HG02973 (cell line): ENCODE data around the gene GALNT4.

Experiments
- ATAC-seq: cut with Tn5 transposase; IDR thresholded peaks from one replicate; pipeline ENCODE4 v1.9.1; 2021; ENCODE audit warnings: moderate library complexity; ENCODE audit not compliant: unreplicated experiment

Gene GALNT4

DNA sequence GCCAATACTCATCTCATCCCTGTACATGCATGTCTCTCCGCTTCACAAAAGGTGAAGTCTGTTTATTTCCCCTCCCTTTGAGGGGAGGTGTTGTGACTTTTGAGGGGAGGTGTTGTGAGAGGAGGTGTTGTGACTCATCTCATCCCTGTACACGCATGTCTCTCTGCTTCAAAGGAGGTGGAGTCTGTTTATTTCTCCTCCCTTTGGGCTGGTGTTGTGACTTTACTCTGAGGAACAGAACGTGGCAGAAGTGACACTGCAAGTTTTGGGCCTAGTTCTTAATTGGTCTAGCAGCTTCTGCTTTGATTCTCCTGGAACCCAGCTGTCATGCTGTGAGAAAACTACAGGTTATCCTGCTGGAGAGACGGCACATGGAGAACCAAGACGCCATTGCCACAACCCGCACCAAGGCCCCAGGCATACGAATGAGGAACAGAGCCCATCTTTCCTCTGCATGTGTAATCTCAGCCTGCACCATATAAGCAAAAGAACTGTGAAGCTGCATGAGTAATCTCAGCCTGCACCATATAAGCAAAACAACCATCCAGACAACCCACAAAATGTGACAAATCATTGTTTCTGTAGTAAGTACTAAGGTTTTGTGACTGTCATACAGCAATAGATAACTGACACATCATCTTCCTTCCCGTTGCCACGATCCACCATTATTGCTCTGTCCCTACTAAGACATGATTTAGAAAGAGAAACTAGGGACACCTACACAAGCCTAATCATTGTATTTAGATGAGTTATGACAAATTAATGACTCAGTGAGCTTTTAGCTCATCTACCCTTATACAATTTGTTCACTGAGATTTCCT is 30.0 kb downstream of the GALNT4 start:
- peak; percentile 50 for ATAC-seq

DNA sequence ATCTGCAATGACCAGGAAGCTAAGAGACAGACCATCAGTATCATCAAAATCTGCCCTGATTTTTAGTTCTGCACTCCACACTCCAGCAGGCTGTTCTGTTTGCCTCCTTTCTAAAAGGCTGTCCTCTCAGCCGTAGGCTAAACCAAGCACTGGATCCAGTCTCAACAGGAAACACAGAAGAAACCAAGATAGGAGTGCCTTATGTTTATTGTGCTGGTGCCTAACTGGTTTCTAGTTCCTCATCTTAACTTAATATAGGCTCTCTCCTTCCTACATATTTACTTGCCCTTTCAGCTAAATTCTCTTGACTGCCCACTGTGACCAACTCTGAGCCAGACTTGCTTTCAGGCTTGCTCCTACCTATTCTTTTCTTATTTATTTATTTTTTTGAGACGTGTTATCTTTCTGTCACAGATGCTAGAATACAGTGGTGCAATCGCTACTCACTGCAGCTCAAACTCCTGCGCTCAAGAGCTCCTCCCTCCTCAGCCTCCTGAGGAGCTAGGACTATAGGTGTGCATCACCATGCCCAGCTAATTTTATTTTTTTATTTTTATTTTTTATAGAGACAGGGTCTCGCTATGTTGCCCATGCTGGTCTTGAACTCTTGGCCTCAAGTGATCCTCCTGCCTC is 30.8 kb downstream of the GALNT4 start:
- ATAC-seq, result no peak

DNA sequence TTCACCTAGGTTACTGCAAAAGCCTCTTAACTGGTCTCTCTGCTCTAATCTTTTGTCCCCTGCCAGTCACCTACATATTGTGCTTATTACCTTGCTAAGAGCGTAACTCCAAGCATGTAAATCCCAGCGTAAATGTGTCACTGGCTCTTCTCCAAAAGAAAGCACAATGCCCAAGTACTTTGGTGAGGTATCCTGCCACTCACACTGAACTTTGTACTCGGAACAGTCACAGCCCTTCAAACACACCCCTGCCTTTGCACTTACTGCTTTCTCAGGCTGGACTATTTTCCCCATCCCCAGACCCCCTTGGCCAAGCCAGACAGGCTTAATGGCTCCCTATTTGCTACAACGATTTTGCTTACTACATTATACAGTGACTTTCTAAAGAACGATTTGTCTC is 31.7 kb downstream of the GALNT4 start:
- no peak for ATAC-seq

DNA sequence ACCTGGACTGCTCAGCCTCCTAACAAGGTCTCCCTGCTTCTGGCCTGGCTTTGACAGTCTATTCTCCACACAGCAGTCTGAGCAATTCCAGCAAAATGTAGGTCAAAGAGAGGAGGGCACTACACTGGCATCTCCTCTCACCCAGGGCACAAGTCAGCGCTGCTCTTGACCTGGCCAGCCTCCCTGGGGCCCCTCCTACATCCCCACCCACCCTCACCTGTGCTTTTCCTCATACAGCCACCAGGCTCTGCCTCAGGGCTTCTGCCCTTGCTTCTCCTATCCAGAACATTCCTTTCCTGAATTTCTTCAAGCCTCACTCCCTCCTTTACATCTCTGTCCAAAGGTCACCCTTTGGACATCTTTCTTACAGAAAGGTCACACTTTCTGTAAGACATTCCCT is 33.7 kb downstream of the GALNT4 start:
- ATAC-seq, result no peak

DNA sequence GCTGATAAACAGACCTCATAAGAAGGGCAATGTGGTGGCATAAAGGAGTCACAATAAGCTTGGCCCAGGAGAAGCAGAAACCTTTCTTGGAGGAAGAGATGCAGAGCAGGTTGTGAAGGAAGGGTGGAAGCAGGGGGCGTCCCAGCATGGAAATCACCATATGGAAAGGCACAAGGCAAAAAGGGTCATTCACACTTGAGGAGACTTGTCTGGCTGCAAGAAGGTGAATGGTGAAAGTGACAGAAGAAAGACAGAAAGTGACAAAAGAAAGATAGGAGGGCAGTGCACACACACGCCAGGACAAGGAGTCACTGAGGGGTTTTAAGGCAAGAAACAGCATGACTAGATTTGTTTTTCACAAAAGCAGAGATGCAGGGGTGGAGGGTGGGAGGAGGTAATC is 38.3 kb downstream of the GALNT4 start:
- no peak for ATAC-seq

DNA sequence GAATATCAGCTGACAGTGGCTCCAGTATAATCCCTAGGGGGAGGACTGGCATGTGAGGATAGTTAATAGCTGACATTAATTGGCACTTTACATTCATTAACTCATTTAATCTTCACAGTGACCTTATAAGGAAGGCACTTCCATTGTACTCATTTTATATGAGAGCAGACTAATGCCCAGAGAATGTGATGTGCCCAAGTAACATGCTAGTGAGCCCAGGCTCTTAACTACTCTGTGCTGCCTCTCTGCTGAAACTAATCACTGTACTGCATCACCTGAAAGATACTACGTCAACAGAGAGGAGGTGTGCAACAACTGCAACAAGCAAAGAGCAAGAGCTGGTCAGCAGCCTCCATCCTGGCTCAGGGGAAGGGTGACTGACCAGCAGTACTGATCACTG is 40.1 kb downstream of the GALNT4 start:
- ATAC-seq, result no peak

DNA sequence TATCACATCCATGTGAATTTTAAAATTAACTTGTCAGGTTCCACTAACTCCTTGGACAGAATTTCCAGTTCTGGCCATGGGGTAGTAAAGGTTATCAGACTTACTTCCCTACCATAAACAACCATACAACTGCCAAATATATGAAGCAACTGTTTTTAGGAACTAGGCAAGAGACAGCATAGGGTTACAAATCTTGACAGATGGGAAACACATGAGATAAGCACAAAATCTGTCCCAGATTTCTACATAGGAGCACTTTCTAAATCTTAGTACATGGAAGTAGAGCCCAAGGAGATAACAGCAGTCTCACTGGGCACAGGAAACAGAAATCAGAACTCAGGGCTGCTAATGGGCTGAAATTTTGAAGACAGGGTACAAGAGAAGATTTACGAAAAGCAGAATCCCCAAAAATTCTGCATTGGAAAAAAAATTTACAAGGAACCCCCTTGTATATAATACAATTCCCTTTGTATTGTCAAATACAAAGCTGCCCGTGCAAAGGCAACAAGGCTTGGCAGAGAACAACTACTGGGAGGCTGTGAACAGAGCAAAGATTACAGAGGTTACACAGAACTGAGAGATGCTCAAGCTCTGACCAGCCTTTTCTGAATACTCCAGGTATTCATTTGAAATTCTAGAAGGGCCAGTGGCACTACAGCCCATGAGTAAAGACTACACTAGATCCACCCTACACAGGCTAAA is 43.2 kb downstream of the GALNT4 start:
- ATAC-seq, result no peak

DNA sequence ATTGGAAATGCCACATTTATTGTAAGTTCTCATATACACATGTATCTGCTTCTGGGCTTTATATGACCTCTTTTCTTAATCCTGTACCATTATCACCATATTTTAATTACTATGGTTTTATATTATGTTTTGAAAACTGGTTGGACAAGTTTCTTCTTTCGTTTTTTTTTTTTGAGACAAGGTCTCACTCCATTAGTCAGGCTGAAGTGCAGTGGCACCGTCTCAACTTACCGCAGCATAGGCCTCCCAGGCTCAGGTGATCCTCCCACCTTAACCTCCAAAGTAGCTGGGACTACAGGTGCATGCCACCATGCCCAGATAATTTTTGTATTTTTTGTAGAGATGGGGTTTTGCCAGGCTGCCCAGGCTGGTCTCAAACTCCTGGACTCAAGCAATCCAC is 44.6 kb downstream of the GALNT4 start:
- no peak for ATAC-seq

DNA sequence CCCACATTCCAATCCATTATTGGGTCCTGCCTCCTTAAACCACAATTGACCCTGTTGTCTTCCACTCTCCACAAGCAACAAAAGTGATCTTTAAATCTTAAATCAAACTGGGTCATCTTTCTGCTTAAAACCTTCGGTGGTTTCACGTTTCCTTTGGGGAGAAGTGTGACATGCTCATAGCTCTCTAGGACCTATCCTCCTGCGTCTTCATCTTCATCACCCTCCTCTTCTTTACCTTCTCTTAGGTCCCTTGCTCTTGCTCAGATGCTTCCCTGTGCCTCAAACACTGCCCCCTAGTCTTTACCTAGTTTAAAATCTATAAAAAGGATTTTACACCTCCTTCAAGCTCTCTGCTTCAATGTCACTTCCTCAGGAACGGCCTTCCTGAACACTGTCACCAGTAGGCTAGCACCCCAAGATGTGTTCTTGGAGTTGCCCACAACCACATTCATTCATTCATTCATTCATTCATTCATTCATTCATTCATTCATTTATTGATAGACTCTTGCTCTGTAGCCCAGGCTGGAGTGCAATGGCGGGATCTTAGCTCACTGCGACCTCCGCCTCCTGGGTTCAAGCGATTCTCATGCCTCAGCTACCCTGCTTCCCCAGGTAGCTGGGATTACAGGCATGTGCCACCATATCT is 46.8 kb downstream of the GALNT4 start:
- no peak for ATAC-seq

DNA sequence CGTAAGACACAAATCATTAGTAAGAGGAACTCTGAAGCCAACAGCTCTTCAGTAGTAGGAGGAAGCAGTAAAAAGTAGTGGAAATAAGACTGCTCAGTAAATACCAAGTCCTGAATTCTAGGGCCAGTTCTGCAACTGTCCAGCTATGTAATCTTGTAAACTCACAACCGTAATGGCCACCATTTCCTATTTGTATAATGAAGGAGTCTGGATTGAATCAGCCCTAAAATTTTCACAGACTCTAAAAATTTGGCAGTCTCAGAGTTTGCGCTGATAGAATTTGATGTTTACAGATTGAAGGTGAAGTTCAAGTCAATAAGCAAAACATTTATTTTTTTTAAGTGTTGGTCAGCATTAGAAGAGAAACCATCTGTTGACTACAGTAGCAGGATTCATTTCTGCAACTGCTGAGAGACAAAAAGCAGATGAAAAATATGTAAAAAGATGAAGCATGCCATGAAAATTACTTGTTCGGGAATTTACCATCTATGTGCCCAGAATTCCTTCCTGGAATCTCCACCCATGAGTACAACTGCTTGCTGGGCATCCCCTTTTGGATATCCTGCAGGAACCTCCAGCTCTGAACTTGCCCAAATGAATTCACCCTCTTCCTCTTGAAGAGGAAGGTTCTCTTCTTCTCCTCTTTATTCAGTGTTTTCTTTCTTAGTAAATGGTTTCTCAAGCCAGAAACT is 47.5 kb downstream of the GALNT4 start:
- no peak for ATAC-seq

DNA sequence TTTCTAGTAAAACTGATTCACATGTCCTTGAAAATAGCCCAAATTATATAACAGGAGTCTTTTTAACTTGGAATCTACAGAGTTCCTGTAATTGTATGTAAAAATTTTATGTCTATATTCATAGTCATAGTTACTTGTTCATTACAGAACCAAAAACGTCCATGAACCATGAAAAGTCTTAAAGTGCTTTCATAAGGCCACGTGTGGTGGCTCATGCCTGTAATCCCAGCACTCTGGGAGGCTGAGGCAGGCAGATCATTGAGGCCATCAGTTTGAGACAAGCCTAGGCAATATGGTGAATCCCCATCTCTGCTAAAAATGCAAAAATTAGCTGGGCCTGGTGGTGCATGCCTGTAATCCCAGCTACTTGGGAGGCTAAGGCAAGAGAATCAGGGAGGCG is 48.4 kb downstream of the GALNT4 start:
- no peak for ATAC-seq

DNA sequence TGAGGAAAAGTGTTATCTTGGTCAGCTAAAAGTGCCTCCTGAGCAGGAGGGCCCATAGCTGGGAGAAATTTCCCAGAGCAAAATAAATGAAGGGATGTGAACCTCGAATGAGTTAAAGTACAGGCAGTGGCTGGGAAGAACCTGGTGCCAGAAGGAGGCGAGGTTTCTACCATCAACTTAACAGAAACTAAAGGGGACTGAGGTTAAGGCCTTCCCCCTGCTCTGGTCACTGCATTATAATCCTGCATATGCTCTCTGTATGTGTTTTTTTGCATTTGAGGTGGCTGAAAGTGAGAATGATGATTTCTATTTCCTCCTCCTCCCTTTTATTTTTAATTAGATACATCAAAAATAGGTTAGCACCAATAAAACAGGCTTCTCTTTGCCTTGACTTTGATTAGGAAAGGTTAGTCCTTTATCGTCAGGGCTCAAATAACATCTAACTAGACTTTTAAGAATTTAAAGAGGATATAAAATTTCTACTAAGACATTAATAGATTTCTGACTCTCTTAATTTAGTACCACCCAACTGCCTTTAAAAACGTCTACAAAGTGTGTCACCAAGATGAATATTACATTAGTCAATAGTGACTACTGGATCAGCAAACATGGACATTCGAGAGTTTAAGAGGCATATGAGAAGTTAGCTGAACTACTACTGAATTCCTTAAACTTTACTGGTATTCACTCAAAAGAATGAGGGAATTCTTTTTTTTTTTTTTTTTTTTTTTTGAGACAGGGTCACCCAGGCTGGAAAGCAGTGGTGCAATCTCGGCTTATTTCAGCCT is 49.2 kb downstream of the GALNT4 start:
- no peak for ATAC-seq

DNA sequence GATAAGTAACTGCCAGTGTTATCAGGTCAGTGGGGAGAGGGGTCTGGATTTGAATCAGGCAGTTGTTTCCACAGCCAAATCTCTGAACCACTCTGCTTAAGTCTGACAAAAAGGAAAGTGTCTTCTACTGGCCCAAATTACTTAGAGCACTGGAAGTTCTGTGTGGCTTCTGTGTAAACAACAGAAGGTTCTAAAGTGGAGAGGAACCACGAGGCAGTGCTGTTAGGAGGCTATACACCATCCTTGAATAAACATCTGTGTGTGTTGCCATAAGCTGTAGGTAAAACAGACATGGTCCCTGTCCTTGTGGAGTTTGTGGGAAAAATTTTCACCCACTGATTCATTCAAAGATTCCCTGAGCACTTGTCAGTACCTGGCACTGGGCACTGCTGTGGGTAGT is 50.0 kb downstream of the GALNT4 start:
- no peak for ATAC-seq
